ENCODE results near the gene PID1. TPM values are rescaled to one million over a fixed set of nuclear protein-coding genes. Genes with fewer than 3 reads are reported as not detected.

PID1 gene
- total and polyA plus RNA-seq, 3 donors from 2014 or later = 8.1 to 15.5 (median 14.8) TPM

GRCh38 chr2:229104025-229104424 lies 167.1 kb downstream of the PID1 start:
- Histone ChIP-seq H3K27me3 (no peaks in the 10 kb centered on the region), H3K9me3 (no peaks in the 10 kb centered on the region), H3K27ac (no peak overlapping the region), H3K36me3 (ENCODE audit: low read depth, missing control alignments) (no peaks in the 10 kb centered on the region), H3K4me3 (no peak overlapping the region), H3K4me1 (no peaks in the 10 kb centered on the region)
- DNase-seq = no peak
- whole genome bisulfite sequencing, 2 donors = 77 to 84% methylated on average over 3 of the region's 3 CpGs
- TF ChIP-seq POLR2A (IDR thresholded peaks at IDR 0.05) (no peak), CTCF (IDR thresholded peaks at IDR 0.05) (no peak)
- intact Hi-C loops (cut with DNase I; ENCODE audit: low total_unique reads) = no loop called here

GRCh38 chr2:229101314-229101713 lies 169.8 kb downstream of the PID1 start:
- H3K27me3 ChIP-seq = no peaks in the 10 kb centered on the region
- intact Hi-C loops (cut with DNase I; ENCODE audit: low total_unique reads) = no loop called here
- H3K9me3 ChIP-seq = no peaks in the 10 kb centered on the region
- H3K4me3 ChIP-seq = no peak overlapping the region
- TF ChIP-seq CTCF (IDR thresholded peaks at IDR 0.05) (no peak), POLR2A (IDR thresholded peaks at IDR 0.05) (no peak)
- no peak for DNase-seq
- H3K4me1 ChIP-seq = no peaks in the 10 kb centered on the region
- H3K27ac ChIP-seq = no peak overlapping the region
- 87 to 97% methylated on average over 1 of the region's 1 CpG for WGBS, 2 donors
- no peaks in the 10 kb centered on the region for H3K36me3 ChIP-seq (ENCODE audit: low read depth, missing control alignments)

- Histone ChIP-seq H3K4me1 (no peaks in the 10 kb centered on the region), H3K4me3 (no peak overlapping the region), H3K36me3 (ENCODE audit: low read depth, missing control alignments) (no peaks in the 10 kb centered on the region), H3K27me3 (no peaks in the 10 kb centered on the region), H3K27ac (no peak overlapping the region), H3K9me3 (no peaks in the 10 kb centered on the region)
- TF ChIP-seq CTCF (IDR thresholded peaks at IDR 0.05) (no peak), POLR2A (IDR thresholded peaks at IDR 0.05) (no peak)
- intact Hi-C loops (cut with DNase I; ENCODE audit: low total_unique reads) = no loop called here
- DNase-seq = no peak
- WGBS, 2 donors = 95 to 97% methylated on average over 1 of the region's 1 CpG
Observed at GRCh38 chr2:229099231-229099630, 171.9 kb downstream of the PID1 start.

- Histone ChIP-seq H3K27me3 (no peaks in the 10 kb centered on the region), H3K9me3 (no peaks in the 10 kb centered on the region), H3K27ac (no peak overlapping the region), H3K4me3 (no peak overlapping the region), H3K36me3 (ENCODE audit: low read depth, missing control alignments) (no peaks in the 10 kb centered on the region), H3K4me1 (no peaks in the 10 kb centered on the region)
- DNase-seq = no peak
- intact Hi-C loops (cut with DNase I; ENCODE audit: low total_unique reads) = no loop called here
- WGBS, 2 donors = 44 to 53% methylated on average over 6 of the region's 6 CpGs
- TF ChIP-seq POLR2A (IDR thresholded peaks at IDR 0.05) = no peak
- TF ChIP-seq CTCF (IDR thresholded peaks at IDR 0.05) = no peak
Observed at GRCh38 chr2:229098801-229099200, 172.3 kb downstream of the PID1 start.

GRCh38 chr2:229096409-229097066 lies 174.5 kb downstream of the PID1 start:
- intact Hi-C loops (cut with DNase I; ENCODE audit: low total_unique reads) = no loop called here
- Histone ChIP-seq H3K4me3 (no peak overlapping the region), H3K27me3 (no peaks in the 10 kb centered on the region), H3K27ac (no peak overlapping the region), H3K9me3 (no peaks in the 10 kb centered on the region), H3K36me3 (ENCODE audit: low read depth, missing control alignments) (no peaks in the 10 kb centered on the region), H3K4me1 (no peaks in the 10 kb centered on the region)
- WGBS, 2 donors = 68 to 72% methylated on average over 4 of the region's 4 CpGs
- no peak for TF ChIP-seq CTCF (IDR thresholded peaks at IDR 0.05)
- no peak for TF ChIP-seq POLR2A (IDR thresholded peaks at IDR 0.05)
- no peak for DNase-seq
